Measurements from ENCODE around the gene PTCD3.

DNA sequence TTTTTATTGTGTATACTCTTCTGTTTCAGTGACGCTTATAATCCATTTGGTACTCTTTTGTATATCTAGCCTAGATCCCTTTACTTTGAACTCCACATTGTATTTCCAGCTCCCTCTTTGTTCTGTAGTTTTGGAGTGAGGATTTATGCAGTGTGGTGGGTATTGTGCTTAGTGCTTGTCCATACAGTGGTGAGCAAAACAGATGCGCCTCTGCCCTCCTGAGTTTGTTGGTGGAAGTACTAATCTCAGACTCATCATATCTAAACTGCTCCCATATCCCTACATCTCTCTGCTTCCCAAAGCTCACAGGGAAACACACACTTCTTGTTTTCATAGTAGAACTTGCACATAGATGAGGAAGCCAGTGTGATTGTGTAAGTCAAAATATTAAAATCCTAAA is 12.1 kb downstream of the PTCD3 start:
- TF ChIP-seq, protein P1, sequence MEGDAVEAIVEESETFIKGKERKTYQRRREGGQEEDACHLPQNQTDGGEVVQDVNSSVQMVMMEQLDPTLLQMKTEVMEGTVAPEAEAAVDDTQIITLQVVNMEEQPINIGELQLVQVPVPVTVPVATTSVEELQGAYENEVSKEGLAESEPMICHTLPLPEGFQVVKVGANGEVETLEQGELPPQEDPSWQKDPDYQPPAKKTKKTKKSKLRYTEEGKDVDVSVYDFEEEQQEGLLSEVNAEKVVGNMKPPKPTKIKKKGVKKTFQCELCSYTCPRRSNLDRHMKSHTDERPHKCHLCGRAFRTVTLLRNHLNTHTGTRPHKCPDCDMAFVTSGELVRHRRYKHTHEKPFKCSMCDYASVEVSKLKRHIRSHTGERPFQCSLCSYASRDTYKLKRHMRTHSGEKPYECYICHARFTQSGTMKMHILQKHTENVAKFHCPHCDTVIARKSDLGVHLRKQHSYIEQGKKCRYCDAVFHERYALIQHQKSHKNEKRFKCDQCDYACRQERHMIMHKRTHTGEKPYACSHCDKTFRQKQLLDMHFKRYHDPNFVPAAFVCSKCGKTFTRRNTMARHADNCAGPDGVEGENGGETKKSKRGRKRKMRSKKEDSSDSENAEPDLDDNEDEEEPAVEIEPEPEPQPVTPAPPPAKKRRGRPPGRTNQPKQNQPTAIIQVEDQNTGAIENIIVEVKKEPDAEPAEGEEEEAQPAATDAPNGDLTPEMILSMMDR (conservative IDR thresholded peaks at IDR 0.05; ENCODE audit: low read length) = no peak
- no peak for TF ChIP-seq EZH2phosphoT487 (IDR thresholded peaks at IDR 0.05; ENCODE audit: borderline replicate concordance)

All from Loucy (cell line).